ENCODE data around the gene TMEM72. TPM values are rescaled to one million over a fixed set of nuclear protein-coding genes. Genes with fewer than 3 reads are reported as not detected.

Gene TMEM72
- total RNA-seq, 1 donor from 2014 or later: not detected

DNA sequence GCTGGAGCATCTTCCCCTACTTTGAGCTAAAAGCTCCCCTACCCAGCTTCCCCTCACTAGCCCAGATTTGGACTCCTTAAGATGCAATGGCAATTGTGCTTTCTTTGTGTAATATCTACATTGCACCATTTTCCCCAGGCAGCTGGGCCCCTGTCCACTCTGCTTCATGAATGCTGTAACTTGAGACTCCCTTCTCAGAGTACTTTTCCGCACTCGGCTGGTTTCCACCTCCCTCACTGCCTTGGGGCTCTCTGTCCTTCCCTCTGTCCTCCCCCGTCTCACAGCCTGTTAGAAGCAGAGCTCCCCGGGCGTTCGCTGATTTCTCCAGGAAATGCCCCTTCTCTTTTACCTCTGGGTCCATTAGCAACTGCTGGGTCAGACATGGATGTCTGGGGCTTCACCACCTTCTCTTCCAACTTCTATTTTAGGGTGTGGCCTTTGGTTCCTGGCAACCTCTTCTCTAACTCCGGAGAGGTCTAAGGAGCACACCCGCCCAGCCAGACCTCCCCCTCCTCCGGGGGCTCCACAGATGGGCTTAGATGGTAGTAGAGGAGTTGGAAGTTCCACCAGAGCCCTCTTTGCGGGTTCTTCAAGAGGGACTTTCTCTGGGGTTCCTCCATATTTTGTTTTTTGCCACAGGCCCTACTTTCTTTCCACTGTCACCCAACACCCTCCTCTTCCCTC is 2.9 kb upstream of the TMEM72 start:
- Histone ChIP-seq H3K27me3 (ENCODE audit: control insufficient read depth, insufficient read depth, low read length) (peaks cover 27% of the 10 kb centered on the region), H3K4me3 (ENCODE audit: low read depth, low read length) (no peak overlapping the region), H3K36me3 (ENCODE audit: control insufficient read depth, insufficient read depth, low read length) (no peaks in the 10 kb centered on the region)
- TF ChIP-seq, protein P1, sequence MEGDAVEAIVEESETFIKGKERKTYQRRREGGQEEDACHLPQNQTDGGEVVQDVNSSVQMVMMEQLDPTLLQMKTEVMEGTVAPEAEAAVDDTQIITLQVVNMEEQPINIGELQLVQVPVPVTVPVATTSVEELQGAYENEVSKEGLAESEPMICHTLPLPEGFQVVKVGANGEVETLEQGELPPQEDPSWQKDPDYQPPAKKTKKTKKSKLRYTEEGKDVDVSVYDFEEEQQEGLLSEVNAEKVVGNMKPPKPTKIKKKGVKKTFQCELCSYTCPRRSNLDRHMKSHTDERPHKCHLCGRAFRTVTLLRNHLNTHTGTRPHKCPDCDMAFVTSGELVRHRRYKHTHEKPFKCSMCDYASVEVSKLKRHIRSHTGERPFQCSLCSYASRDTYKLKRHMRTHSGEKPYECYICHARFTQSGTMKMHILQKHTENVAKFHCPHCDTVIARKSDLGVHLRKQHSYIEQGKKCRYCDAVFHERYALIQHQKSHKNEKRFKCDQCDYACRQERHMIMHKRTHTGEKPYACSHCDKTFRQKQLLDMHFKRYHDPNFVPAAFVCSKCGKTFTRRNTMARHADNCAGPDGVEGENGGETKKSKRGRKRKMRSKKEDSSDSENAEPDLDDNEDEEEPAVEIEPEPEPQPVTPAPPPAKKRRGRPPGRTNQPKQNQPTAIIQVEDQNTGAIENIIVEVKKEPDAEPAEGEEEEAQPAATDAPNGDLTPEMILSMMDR (IDR thresholded peaks at IDR 0.05; ENCODE audit: insufficient read depth, low read length, poor library complexity, severe bottlenecking): no peak
- peak; percentile 39 for DNase-seq (ENCODE audit: low read depth)

DNA sequence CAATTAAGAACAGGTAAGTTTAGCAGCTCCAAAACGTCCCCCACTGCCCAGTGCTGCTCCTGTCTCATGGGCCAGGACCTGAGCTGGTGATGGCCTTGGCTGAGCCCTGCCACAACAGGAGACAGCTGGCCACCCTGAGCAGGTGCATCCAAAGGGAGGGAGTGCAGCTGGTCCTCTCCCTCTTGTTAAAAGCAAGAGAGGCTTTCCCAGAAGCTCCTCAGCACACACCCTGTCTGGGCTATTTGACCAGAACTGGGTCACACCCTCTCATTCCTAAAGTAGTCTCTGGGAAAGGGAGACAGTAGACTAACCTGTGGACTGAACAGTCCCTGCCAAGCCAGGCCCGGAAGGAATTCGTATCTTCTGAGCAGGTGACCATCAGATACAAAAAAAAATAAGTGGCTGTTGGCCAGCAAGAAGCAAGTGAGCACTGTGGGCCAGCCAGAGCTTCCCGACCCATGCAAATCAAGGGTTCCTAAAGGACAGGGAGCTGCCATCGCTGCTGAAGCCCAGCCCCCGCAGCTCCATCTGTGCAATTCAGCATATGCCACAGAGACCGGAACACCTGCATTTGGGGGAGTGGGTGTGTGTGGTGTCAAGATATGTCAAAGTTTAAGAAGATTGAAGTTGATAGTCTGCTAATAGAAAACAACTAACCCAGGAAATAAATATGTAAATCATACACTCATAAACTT is 2.1 kb upstream of the TMEM72 start:
- H3K27me3 ChIP-seq (ENCODE audit: control insufficient read depth, insufficient read depth, low read length): peaks cover 21% of the 10 kb centered on the region
- H3K36me3 ChIP-seq (ENCODE audit: control insufficient read depth, insufficient read depth, low read length): no peaks in the 10 kb centered on the region
- H3K4me3 ChIP-seq (ENCODE audit: low read depth, low read length): no peak overlapping the region
- TF ChIP-seq, protein P1 (IDR thresholded peaks at IDR 0.05; ENCODE audit: insufficient read depth, low read length, poor library complexity, severe bottlenecking): no peak
- DNase-seq (ENCODE audit: low read depth): no peak

DNA sequence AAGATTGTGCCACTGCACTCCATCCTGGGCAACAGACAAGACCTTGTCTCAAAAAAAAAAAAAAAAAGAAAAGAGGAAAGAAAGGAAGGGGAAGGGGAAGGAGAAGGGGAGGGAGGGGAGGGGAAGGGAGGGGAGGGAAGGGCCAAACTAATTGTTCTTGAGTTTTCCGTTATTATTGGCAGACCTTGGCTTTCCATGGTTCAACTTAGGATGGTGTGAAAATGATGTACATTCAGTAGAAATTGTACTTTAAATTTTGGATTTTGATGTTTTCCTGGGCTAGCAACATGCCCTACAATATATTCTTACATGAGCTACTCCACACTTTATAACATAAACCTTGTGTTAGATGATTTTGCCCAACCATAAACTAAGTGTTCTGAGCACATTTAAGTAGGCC is 1.2 kb upstream of the TMEM72 start:
- Histone ChIP-seq H3K4me3 (ENCODE audit: low read depth, low read length) (no peak overlapping the region), H3K27me3 (ENCODE audit: control insufficient read depth, insufficient read depth, low read length) (peaks cover 23% of the 10 kb centered on the region), H3K36me3 (ENCODE audit: control insufficient read depth, insufficient read depth, low read length) (no peaks in the 10 kb centered on the region)
- TF ChIP-seq, protein P1 (IDR thresholded peaks at IDR 0.05; ENCODE audit: insufficient read depth, low read length, poor library complexity, severe bottlenecking): no peak
- no peak for DNase-seq (ENCODE audit: low read depth)

DNA sequence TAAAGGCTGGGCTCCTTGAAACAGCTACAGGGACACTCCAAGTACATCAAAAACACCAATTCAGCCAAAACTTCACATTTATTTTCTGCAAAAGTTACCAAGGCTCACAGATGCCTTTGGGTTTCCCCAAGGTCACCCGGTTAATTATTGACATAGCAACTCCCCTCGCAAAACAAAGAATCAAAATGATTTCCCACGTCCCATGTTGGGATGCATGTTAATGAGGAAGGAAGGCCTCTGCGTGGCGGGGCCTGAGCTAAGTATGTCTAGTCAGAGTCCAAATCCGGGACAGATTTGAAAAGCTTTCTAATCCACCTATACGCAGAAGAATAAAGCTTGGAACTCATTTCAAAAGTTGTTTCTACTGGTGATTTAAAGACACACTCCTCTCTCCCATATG is 535 bp upstream of the TMEM72 start:
- TF ChIP-seq, protein P1 (IDR thresholded peaks at IDR 0.05; ENCODE audit: insufficient read depth, low read length, poor library complexity, severe bottlenecking): no peak
- no peak for DNase-seq (ENCODE audit: low read depth)

DNA sequence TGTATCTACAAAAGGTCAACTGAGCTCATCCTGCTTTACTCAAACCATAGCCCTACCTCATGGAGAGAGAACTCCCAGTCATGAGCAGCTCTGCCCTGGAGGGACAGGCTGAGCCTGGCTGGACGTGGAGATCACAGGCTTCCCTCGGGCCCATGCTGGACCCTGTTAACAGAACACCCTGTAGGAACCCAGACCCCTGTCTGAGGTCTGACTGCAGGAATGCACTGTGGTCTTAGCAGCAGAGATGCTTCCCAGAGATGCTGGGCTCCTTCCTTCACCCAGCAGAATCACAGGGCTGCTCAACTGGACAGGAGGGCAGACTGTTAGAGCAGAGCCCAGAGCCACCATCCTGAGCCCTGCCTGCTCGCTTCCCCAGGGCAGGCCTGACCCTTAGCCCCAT is 814 bp downstream of the TMEM72 start:
- TF ChIP-seq, protein P1 (IDR thresholded peaks at IDR 0.05; ENCODE audit: insufficient read depth, low read length, poor library complexity, severe bottlenecking): no peak
- H3K27me3 ChIP-seq (ENCODE audit: control insufficient read depth, insufficient read depth, low read length): peaks cover 17% of the 10 kb centered on the region

More for the DNA sequence above, 535 bp upstream of the TMEM72 start:
- Histone ChIP-seq H3K27me3 (ENCODE audit: control insufficient read depth, insufficient read depth, low read length) (peaks cover 23% of the 10 kb centered on the region), H3K4me3 (ENCODE audit: low read depth, low read length) (no peak overlapping the region), H3K36me3 (ENCODE audit: control insufficient read depth, insufficient read depth, low read length) (no peaks in the 10 kb centered on the region)

More for the DNA sequence above, 814 bp downstream of the TMEM72 start:
- Histone ChIP-seq H3K4me3 (ENCODE audit: low read depth, low read length) (no peak overlapping the region), H3K36me3 (ENCODE audit: control insufficient read depth, insufficient read depth, low read length) (no peaks in the 10 kb centered on the region)
- no peak for DNase-seq (ENCODE audit: low read depth)
